Pulmonary artery endothelial cell (primary cell): ENCODE measurements around the gene SLC16A12. TPM values are rescaled to one million over a fixed set of nuclear protein-coding genes. Genes with fewer than 3 reads are reported as not detected.
"Not testable (repeated sequence)": the region's sequence is repeated elsewhere in the genome, so short reads cannot be mapped to it uniquely, and the experiment has no call there.

Experiments
- DNase-seq: peaks from one replicate; pipeline ENCODE4 v3.0.0-alpha.2; 2011; ENCODE audit warnings: low read depth, low spot score
- total RNA-seq: library from RNA; depleted of rRNA; stranded (reverse); fragments of >200 nt; gene quantifications from 2 replicates; pipeline ENCODE4 v1.2.3, GENCODE V29; 2014

The SLC16A12 gene
- total RNA-seq, 1 donor from 2014 or later, result 0.66 TPM

DNA sequence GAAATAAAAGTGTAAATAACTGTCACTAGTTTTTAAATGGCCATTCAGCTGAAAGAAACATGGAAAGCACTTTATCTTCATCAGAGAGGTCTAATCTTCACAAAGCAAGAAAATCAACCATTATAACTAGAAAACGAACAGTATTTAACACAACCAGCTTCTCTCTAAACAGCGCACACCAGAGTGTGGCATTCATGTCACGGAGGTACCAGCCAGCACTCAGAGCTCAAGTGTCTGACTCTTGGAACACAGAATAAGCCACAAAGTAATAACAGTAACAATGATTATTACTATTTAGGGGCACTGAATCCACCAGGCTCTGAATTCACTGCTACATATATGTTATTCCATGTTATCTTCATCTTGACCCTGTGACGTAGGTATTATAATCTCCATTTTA is 60.9 kb downstream of the SLC16A12 start:
- no peak for DNase-seq

DNA sequence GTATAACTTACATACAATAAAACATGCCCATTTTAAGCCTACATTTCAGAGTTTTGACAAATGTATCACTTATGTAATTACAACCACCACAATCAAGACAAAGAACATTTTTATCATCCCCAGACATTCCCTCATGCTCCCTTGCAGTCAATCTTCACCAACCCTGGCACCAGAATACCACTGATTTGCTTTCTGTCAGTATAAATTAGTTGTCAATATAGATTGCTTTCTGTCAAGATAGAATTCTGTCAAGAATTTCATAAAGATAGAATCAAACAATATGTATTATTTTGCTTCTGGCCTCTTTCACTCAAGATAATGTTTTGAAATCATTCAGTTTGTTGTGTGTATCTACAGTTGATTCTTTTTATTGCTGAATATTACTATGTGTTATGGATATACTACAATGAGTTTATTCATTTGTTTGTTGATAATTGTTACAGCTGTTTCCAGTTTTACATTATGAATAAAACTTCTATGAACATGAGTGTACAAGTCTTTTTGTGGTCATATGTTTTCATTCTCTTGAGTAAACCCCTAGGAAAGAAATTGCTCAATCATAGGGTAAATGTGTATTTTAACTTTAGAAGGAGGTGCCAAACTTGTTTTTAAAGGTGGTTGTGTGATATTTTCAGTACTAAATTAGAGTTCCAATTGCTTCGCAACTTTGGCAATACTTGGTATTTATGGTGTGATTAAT is 64.1 kb downstream of the SLC16A12 start:
- no peak for DNase-seq

DNA sequence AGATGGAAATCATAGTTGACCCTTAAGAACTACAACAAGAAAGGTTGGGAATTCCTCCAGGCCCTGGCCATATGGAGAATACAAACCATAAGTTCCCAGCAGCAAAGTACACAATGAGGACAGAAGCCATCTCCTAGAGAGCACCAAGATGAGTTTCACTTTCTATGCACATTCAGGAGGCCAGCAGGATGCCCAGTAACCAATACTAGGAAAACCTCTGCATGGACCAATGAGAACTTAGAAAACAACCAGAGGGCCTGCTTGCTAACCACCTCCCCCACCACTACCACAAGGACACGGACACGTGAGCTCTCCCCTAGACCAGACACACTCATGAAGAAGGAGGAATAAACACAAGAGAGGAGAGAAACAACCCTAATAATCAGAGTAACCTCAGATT is 64.8 kb downstream of the SLC16A12 start:
- DNase-seq, result no peak

DNA sequence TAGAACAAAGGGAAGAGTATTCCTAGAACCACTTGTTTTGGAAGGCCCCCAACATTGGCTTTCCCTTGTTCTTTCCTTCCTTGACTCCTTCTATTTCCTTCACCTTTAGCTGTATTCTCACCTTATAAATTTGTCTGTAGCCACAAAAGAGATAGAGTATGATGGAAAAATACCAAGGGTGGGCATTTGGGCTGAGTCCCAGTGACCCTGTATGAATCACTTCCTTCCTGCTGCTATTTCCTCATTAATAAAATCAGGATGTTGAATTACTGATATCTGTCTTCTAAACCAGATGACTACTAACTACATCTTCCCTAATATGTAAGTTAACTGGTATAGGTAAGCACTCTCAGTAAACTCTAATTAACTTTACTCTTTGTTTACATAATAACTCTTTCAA is 65.9 kb downstream of the SLC16A12 start:
- no peak for DNase-seq

DNA sequence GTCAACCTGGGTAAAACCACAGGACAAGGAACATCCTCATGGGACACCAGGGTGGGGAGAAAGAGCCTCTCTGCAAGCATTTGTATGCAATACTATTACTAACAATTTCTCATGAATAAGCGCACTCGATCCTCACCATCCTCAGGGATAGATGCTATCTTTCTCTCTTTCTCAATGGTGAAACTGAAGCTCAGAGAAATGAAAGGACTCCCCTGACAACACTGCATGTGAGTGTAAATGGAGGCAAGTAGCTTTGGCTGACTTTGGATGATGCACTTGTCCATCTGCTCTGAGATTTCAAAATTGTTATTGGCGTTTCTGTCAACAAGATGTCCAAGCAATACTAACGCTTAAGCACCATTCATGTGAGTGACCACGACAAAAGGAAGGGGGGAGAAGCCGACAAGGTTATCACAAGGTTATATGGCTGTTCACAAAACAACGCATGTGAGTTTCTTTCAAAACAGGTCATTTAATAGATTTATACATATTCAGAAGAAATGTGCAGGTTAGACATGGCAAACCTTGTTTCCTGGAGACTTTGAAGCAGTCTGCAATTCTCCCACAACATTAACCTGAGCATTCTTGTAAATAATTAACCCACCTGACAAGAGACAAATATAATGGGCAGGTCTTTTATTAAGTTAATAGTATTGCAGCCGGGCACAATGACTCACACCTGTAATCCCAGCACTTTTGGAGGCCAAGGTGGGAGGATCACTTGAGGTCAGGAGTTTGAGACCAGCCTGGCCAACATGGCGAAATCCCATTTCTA is 67.0 kb downstream of the SLC16A12 start:
- no peak for DNase-seq

DNA sequence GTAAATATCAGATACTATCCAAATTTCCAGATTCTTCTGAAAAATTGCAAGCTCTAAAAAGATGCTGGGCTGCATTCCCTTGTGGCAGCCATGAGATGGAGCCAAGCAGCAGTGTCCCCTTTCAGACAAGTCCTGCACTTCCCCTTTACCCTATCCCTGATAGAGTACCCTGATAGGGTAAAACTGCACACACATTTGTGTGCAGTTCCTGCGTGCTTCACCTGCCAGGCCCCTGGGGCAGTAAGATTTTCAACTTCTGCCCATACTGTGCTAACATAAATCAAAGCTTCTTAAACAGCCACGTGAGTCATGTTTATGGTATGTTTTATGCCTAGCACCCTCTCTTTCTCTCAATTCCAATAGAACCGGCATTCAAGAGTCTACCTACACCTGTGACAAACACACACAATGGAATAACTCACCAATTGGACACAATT is 68.8 kb downstream of the SLC16A12 start:
- DNase-seq, result no peak

DNA sequence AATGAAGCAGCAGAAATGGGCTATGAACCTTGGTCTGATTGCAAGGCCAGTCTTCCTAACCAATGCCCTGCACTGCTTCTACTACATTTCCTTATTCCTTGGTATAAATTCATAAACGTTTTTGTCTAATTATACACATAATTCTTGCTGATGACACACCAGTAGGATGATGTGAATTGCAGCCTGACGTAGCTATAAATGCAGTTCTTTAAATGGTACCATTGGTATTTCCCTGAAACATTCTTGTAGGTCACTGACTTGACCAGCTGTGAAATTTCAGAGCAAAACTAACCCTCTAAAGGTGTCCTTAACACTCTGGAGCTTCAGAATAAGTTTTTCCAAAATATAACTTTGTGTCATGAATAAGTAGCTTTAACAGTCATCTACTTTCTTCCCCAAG is 70.2 kb downstream of the SLC16A12 start:
- DNase-seq, result no peak

DNA sequence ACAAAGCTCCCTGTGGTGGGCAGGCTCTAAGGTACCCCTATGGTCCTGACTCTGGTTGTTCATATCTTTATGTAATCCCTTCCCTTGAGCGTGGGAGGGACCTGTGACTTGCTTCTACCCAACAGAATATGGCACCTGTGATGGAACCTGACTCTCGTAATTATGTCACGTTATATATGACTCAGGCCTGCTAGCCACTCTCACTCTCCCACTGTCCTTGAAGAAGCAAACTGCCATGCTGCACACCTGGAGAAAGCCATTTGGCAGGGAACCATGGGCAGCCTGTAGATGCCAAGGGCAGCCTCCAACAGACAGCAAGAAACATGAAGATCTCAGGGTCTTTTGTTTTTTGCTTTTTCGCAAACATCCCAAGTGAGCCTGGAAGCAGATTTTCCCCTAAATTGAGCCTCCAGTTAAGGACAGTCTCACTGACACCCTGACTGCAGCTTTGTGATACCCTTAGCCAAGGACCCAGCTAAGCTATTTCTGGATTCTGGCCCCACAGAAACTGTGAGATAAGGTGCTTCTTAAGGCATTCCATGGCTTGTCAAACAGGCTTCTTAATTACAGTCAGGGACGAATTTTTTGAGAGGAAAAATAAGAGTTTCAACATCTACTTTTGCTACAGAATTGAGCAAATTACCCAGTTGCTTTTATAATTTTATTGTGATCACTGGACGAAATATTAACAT is 71.4 kb downstream of the SLC16A12 start:
- no peak for DNase-seq

DNA sequence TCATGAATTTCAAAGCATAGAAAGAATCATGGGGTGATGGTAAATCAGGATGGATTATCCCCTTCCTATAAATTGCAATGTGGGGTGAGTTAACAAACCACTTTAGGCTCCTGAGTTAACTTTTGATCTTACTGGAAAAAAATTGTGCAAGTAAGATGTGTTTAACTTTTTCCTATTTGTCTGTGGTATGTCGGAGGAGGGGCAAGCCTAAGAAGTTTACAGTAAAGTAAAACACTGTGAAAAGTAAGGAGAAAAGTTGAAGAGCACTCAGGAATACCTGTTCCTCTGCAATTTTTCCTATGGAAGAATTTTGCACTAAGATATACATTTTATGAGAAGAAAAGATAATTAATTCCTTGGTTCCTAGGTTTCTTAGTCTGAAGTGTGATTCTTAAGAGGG is 76.6 kb downstream of the SLC16A12 start:
- no peak for DNase-seq

DNA sequence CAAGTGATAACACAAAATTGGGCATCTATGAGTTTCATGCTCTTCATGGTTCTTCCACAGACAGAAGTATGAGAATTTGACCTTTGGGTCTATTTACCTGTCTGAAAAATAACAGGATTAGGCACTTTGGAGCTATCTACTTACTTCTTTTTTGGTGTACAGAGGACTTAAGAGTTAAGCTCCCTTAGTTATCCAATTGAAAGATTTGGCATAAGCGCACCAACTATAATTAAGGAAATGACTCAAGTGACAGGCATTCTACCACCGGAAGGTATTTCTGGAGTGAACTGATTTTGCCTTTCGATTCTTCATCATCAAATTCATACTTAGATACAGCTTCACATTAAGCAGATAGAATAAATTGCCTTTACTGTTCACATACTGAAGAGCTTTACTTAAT is 77.1 kb downstream of the SLC16A12 start:
- peak; percentile 47 for DNase-seq

DNA sequence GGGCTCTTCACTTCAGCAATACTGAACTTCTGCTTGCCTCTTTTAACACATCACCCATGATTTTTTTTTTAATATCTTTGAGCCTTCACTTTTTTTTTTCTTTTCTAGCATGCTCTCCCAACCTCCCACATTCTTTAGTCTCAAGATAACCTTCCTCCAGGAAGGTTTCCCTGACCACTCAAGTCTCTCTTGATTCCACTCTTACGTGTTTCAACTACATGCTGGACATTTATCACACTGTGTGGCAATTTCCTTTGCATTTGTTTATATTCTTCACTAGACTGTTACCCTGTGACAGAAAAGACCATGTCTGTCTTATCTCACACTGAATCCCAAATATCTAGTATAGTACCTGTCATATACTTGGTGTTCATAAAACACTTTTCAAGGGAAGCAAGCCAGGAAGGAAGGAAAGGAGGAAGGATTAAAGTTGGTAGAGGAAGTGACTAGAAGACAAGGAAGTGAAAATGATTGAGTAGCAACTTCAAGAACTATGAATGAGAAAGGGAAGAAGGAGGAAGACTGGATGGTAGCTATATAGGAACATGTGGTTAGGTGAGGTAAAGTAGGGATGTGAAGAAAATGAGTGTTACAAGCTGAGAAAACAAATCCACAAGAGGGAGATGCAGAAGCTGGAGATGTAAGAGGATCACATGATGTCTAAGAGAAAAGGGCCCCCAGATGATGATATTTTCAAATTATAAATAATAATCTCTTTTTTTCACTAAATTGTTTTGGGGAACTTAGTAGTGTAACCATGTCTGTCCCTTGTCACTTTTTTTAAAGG is 80.6 kb downstream of the SLC16A12 start:
- DNase-seq, result no peak

DNA sequence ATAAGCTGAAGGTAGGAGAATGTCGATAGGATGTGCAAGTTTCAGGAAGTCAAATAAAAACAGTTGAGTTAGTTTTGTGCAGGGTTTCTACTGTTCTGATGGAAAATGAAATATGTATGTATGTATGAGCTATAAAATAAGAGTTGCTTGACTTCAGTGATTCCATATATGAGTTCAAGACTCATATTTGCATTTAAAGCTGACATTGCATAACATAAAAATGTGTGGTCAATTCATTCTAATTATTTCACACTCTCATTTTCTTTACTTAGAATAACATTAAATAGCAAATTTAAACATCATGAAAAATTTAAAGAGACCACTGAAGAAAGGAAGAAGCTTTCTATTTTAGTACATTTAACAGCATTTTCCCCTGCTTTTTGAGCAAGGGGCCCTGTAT is 83.2 kb downstream of the SLC16A12 start:
- no peak for DNase-seq

DNA sequence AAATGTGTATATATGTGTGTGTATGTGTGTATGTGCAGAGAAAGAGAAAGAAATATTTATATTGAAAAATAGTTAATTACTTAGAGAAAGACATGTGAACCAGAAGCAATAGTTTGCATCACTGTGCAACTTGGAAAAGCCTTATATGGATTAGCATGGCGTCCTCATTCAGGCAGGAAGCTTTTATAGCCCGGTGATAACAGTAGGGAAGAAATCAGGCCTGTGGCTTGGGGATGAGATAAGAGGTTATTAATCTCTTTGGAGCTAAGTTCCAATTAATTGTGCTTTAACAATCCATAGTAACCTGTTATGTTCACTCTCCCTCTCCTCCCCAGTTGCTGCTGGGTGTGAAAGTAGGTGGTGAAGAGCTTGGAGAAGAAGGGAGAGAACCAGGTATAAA is 84.5 kb downstream of the SLC16A12 start:
- no peak for DNase-seq

DNA sequence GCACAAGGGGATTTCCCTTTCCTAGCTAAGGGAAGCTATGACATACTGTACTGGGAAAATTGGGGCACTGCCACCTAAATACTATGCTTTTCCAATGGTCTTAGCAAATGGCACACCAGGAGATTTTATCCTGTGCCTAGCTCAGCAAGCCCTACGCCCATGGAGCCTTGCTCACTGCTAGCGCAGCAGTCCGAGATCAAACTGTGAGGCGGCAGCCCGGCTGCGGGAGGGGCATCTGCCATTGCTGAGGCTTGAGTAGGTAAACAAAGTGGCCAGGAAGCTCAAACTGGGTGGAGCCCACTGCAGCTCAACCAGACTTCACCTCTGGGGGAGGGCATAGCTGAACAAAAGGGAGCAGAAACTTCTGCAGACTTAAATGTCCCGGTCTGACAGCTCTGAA is 90.6 kb downstream of the SLC16A12 start:
- DNase-seq, result not testable (repeated sequence)

DNA sequence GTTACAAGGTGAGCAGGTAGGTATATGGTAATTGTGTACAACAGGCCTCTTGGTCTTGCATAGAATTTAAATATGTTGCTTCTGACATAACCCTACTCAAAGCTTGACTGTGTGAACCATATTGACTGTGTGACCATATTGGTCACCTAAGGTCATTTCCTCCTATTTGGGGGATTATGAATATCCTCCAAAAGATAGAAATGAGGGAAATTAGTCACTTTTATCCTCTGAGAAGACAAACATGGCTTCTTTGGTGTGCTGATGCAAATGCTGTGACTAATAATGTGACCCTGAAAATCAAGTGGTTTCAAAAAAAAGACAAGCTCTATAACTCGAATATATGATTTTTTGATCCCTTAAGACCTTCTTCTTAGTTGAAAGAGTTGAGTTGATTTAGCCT is 93.1 kb downstream of the SLC16A12 start:
- DNase-seq, result no peak

DNA sequence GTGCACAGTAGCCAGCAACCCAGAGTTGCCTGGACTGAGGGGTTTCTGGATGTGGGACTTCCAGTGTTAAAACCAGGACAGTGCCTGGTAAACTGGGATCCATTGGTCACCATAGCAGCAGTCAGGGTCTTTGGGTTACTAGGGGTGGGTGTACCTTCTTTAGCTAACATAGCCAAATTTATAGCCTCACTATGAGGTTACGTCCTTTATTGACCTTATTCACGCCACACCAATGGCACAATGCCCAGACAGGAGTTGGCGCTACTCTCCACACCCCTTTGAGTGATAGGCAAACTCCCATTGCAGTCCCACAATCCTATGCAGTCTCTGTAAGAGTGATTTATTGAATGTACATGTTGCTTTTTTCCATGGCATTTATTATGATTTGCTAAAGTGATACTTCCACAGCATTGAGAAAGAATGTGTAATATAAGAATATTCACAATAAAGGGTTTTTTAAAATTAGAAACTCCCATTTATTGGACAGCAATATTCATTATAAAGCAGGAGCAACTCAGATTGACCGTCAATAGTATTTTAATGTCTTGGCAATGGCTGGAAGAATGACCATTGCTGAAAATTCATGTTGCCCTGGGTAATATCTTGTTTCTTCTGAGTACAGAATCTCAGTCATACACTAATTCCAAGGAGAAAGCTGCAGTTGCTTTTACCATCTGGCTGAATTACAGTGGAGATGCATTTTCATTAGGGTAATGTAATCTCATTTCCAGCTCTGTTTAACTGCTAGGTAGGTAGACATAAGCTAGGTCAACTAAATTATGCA is 95.0 kb downstream of the SLC16A12 start:
- DNase-seq, result no peak

DNA sequence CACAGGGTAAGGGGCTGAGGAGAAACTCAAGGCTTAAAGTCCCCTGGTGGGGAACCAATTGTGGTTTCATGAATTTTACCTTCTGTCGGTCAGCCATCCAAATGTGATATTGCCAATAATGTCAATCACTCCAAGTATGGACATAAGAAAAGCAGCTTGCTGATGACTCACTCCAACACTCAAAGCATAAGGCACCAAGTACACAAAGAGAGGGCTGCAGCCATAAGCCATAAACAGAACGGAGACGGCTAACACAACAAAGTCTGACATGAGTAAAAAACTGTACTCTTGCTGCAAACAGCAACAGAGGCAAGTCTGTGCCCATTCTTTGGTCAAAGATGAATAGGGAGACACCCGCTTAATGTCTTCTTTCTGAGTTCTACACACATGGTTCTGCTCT is 96.9 kb downstream of the SLC16A12 start:
- DNase-seq, result no peak

DNA sequence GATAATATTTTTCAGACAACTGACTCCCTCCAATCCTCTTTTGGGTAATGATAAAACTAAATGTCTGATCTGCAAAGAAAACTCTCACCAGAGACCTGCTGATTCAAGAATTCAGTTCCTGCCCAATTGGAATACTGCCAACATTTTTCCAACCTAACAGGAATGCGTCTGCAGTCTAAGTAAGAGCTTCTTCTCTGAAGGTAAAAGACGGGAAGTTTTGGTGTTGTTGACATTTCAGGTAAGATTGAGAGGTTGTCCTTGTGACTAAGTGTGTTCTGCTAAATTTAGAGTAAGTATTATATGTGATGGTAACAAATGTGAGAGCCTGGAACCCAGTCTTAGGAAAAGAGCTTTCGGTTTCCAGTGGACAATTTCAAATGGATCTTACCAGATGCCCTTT is 103.4 kb downstream of the SLC16A12 start:
- no peak for DNase-seq

DNA sequence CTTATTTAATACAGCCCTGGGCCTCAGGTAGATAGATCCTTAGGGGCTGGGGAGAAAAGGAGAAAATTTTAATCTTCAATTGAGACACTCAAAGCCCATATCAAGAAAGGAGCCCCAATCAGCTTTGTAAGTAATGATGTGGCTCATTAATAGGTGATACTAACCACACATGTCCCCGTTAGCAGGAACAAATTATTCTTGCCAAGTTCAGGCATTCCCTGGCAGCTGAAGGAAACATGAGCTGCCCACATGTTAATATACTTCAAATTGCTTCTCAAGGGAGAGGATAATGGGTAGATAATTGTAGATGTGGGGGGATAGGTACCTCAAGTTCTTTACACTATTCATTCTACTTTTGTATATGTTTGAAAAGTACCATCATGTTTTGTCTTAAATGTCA is 106.5 kb downstream of the SLC16A12 start:
- DNase-seq, result no peak

DNA sequence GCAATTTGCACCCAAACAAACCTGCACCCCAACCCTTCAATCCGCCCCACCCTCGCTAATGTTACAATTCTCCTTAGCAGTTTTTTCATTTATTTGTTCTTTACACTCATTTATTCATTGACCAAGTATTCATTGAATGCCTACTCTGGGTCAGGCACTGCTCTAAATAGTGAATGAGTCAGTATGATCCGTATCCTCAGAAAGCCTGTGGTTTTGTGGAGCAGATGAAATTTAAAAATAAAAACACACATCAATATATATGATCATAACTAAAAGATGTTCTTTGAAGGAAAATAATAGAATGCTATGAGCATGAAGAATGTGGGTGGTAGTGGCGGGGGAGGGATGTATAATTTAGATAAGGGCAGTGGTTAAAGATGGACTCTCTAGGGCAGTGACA is 107.8 kb downstream of the SLC16A12 start:
- DNase-seq, result no peak
